HG03558 (cell line): ENCODE measurements around the gene GID4.

Experiments used
- ATAC-seq: cut with Tn5 transposase; IDR thresholded peaks from one replicate; pipeline ENCODE4 v1.9.1; 2021; ENCODE audit warnings: moderate number of reproducible peaks; ENCODE audit not compliant: unreplicated experiment; ENCODE audit errors: extremely low read depth

GID4 gene

GRCh38 chr17:18041776-18042175 lies 2.6 kb downstream of the GID4 start:
- no peak for ATAC-seq

DNA sequence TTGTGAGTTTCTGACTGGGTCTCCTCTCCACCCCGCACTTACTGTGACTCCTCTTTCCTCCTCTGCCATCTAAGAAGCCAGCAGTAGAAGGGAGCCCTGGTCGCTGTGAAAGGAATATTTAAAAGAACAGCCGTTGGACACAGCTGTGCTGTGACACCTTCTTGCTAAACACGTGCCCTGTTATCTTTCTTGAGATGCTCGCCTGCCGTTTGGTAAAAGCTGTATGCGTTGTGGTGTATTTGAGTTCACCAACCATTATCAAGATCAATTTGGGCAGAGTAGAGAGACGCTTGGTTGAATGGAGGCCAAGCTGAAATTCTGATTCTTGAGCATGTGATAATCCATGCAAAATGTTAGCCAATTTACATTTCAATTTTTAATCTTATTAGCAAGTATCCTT lies 3.8 kb downstream of the GID4 start:
- ATAC-seq: no peak

GRCh38 chr17:18043491-18043890 lies 4.3 kb downstream of the GID4 start:
- ATAC-seq: no peak

DNA sequence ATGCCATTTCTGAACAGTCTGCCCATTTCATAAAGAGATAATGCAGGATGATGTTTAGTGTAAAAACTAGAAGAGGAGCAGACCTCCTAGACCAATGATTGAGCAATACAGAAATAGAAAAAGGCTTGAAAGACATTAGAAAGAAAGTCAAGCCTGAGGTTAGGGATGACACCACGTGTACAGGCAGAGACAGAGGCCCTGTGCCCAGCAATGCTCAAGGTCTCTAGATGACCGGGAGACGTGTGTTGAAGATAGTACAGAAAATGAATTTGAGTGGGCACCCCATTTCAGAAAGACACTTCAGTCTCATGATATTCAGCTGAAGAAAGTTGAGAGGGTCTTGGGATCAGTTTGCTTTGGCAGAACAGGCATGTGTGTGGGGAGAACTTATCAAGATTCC lies 5.4 kb downstream of the GID4 start:
- no peak for ATAC-seq

DNA sequence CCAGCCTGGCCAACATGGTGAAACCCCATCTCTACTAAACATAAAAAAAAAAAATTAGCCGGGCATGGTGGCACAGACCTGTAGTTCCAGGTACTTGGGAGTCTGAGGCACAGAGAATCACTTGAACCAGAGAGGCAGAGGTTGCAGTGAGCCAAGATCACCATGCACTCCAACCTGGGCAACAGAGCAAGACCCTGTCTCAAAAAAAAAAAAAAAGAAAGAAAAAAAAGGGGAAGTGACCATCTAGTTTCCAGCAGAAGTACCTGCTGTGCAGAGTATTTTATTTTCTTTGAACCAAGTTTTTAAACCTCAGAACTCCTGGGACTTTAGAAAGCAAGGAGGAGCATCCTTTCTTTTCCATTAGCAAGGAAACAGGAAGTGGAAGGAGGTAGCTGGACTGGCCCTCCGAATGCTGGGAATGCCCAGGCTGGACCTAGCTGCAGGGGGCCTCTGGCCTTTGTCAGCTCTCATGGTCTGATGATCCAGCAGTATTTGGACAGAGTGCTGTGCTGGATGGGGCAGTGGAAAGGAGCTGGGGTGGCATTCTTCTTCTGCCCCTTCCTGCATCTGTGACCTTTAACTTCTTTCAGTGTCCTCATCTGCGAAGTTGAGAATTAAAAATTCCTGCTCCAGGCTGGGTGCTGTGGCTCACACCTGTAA lies 6.6 kb downstream of the GID4 start:
- ATAC-seq: no peak

DNA sequence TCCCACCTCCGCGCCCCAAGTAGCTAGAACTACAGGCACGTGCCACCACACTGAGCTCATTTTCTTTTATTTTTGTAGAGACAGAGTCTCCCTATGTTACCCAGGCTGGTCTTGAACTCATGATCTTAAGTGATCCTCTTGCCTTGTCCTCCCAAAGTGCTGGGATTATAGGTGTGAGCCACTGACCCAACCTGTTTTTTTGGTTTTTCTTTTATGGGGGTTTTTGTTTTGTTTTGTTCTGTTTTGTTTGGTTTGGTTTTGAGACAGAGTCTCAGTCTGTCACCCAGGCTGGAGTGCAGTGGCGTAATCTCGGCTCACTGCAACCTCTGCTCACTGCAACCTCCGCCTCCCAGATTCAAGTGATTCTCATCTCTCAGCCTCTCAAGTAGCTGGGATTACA lies 16.4 kb downstream of the GID4 start:
- no peak for ATAC-seq

DNA sequence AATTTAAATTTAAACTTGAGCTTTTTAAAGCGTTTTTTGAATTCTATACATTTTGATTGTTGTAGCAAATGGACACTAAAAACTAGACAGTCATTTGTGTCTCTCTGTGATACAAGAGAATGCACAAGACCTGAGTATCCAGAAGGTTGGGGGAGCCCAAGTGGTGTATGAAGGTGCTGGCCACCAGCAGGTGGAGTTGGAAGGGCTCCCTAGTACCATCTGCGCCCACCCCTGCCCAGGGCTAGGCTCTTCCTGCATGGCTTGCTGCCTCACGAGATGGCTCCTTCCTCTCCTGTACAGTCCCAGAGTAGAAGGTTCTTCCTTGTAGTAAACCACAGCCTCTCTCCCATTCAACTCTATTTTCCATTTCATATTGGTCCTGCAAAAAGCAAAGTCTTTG lies 17.0 kb downstream of the GID4 start:
- no peak for ATAC-seq

DNA sequence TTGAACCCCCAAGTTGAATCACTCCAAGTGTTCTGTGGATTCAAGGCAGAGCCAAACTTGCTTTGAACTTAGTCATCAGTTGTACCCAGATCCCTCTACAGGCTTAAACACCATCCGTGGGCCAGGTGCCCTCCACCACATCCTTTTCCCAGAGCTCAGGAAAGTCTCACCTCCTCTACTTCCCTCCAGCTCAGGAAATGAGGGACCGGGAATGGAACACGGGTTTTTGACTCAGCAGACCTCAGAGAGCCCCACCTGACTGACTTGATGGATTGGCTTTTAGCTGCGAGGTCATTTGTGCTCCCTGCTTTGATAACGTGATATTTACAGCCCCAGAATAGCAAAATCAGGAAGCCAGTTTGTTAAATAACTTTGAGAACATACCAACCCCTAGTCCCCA lies 20.1 kb downstream of the GID4 start:
- no peak for ATAC-seq

GRCh38 chr17:18064053-18064452 lies 24.8 kb downstream of the GID4 start:
- ATAC-seq: no peak

DNA sequence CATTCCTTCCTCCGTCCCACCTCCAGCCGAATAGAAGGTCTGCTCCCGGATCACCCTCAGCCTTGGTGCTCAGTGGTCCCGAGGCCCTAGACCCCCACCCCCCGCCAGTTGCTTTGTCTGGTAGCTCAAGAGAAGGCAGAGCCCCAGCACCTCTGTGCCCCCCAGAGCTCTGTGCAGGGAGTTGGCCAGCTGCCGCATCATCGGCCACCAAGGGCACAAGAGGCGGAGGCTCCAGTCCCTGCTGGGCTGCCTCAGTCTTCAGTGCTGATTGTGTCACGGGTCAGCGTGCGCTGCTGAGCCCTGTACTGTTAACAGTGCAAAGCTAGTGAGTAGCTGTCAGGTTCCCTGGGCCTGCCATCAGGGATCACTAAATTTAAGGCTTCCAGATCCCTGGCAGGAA lies 26.3 kb downstream of the GID4 start:
- ATAC-seq: no peak

DNA sequence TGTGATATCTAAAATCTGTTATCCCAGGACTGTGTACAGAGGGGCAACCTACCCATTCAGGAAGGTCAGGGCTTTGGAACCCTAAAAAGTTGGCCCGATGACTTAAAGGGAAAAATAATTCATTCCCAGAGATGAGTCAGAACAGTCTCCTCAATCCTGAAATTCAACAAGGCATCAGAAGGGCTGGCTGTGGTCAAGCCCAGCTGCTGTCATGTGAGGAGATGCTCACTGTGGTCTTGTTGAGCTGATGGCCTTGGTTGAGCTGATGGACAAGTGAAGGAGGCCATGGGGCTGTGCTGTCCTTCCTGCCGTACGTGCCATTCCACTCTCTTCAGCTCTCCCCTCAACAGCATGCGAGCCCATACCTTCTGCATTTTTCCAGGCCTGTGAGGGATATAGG lies 27.7 kb downstream of the GID4 start:
- no peak for ATAC-seq

- no peak for ATAC-seq
Observed at GRCh38 chr17:18069101-18069500, 29.9 kb downstream of the GID4 start.

- ATAC-seq: no peak
Observed at GRCh38 chr17:18070861-18071340, 31.7 kb downstream of the GID4 start.

DNA sequence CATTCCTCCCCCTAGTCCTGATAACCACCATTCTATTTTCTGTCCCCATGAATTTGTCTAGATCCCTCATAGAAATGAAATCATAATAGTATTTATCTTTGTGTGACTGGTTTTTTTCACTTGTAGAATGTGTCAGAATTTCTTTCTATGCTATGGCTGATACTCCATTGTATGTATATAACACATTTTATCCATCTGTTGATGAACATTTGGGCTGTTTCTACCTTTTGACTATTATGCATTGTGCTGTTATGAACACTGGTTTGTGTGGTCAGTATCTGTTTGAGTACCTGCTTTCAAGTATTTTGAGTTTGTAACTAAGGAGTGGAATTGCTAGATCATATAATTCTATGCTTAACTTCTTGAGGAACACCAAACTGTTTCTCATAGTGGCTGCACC lies 32.5 kb downstream of the GID4 start:
- no peak for ATAC-seq

DNA sequence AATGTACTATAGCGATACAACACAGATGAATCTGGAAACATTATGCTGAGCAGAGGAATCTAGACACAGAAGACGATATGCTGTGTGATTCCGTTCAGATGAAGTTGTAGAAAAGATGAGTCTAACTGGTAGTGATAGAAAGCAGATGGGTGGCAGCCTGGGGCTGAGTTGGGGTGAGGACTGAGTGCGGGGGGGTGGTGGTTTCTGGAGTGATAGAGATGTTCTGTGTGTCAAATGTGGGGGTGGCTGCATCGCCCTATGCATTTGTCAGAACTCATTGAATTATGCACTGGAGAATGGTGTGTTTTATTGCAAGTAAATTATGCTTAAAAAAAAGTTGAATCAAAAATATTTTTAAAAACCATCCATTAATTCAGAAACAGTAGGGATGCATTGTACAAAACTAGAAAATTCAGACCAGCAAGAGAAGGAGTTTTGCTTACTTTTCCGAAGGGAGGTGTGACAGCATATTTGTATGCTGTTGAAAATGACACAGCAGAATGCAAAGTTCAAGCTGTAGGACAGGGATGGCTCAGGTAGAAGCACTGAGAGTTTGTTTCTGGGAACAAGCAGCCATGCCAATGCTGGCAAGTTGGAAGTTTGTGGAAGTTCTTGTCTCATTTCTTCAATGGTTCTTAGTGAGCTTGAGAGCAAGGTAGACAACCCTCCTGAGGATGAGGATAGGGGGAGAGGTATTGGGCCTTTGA lies 35.5 kb downstream of the GID4 start:
- ATAC-seq: no peak

- no peak for ATAC-seq
Observed at GRCh38 chr17:18076936-18077335, 37.7 kb downstream of the GID4 start.

- no peak for ATAC-seq
Observed at GRCh38 chr17:18079543-18079942, 40.3 kb downstream of the GID4 start.

DNA sequence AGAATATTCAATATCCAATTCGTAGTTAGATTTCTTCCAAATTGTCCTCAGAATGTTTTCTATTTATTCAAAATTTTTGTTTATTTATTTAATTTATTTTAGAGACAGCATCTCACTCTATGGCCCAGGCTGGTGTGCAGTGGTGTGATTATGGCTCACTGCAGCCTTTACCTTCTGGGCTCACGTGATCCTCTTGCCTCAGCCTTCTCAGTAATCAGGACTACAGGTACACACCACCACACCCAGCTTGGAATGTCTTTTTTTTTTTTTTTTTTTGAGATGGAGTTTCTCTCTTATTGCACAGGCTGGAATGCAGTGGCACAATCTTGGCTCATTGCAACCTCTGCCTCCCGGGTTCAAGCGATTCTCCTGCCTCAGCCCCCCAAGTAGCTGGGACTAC lies 45.0 kb downstream of the GID4 start:
- no peak for ATAC-seq

- ATAC-seq: no peak
Observed at GRCh38 chr17:18087610-18088491, 48.6 kb downstream of the GID4 start, which contains the start of gene DRG2. Gene DRG2, plus strand, starts transcription at chr17:18087948. Its CDS starts 76 bp downstream, at chr17:18088024.

- no peak for ATAC-seq
Observed at GRCh38 chr17:18089613-18090012, 50.4 kb downstream of the GID4 start.
